HEK293T (cell line): ENCODE measurements around the gene TCF20.

Source experiments
- ARNT ChIP-seq: fragments of 450-650 bp; IDR thresholded peaks from 2 replicates; pipeline ENCODE4 v1.6.1; 2017; ENCODE audit warnings: mild to moderate bottlenecking
- BHLHE40 ChIP-seq: fragments of 450-650 bp; IDR thresholded peaks from 2 replicates; pipeline ENCODE4 v1.6.1; 2016; ENCODE audit warnings: mild to moderate bottlenecking, moderate library complexity, borderline replicate concordance
- CTBP1 ChIP-seq: fragments of 450-650 bp; IDR thresholded peaks from 2 replicates; pipeline ENCODE4 v1.6.1; 2016; ENCODE audit warnings: borderline replicate concordance
- ELF4 ChIP-seq: fragments of 450-650 bp; IDR thresholded peaks from 2 replicates; pipeline ENCODE4 v1.6.1; 2017; ENCODE audit warnings: antibody characterized with exemption
- FOXA1 ChIP-seq: fragments of 450-650 bp; IDR thresholded peaks from 2 replicates; pipeline ENCODE4 v1.6.1; 2016; ENCODE audit warnings: mild to moderate bottlenecking
- FOXK2 ChIP-seq: fragments of 450-650 bp; IDR thresholded peaks from 2 replicates; pipeline ENCODE4 v1.6.1; 2016; ENCODE audit warnings: mild to moderate bottlenecking
- FOXM1 ChIP-seq: fragments of 450-650 bp; IDR thresholded peaks from 2 replicates; pipeline ENCODE4 v1.6.1; 2017; ENCODE audit warnings: mild to moderate bottlenecking, borderline replicate concordance
- L3MBTL2 ChIP-seq: fragments of 450-650 bp; conservative IDR thresholded peaks from 2 replicates; pipeline ENCODE4 v1.6.1; 2016; ENCODE audit warnings: mild to moderate bottlenecking
- LEF1 ChIP-seq: fragments of 450-650 bp; IDR thresholded peaks from 2 replicates; pipeline ENCODE4 v1.6.1; 2017; ENCODE audit warnings: mild to moderate bottlenecking, borderline replicate concordance
- SP1 ChIP-seq: fragments of 450-650 bp; IDR thresholded peaks from 2 replicates; pipeline ENCODE4 v1.6.1; 2017
- SUZ12 ChIP-seq: fragments of 450-650 bp; IDR thresholded peaks from 2 replicates; pipeline ENCODE4 v1.6.1; 2016; ENCODE audit warnings: mild to moderate bottlenecking
- TARDBP ChIP-seq: fragments of 450-650 bp; IDR thresholded peaks from 2 replicates; pipeline ENCODE4 v1.6.1; 2016

DNA sequence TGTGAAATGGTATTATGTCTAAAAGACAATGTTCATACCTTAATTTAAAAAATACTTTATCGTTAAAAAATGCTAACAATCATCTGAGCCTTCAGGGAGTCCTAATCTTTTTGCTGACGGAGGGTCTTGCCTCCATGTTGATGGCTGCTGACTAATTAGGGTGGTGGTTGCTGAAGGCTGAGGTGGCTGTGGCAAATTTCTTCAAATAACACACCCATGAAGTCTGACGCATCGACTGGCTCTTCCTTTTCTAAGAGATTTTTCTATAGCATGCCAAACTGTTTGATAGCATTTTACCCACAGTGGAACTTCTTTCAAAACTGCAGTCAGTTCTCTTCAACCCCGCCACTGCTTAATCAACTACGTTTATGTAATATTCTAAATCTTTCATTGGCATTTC is 33.6 kb downstream of the TCF20 start:
- TF ChIP-seq LEF1 (no peak), FOXK2 (no peak), TARDBP (no peak), FOXA1 (no peak), SP1 (no peak), BHLHE40 (no peak), L3MBTL2 (no peak), CTBP1 (no peak), FOXM1 (no peak), ARNT (no peak), ELF4 (no peak), SUZ12 (no peak)
